Mesenteric fat pad (tissue), 1 donor: ENCODE data around the gene EXOSC10. TPM values are rescaled to one million over a fixed set of nuclear protein-coding genes. Genes with fewer than 3 reads are reported as not detected.
"Not testable (repeated sequence)": the region's sequence is repeated elsewhere in the genome, so short reads cannot be mapped to it uniquely, and the experiment has no call there.

Source experiments
- DNase-seq: peaks from one replicate; pipeline ENCODE4 v3.0.0-alpha.2; 2020; ENCODE audit warnings: low spot score
- total RNA-seq: library from RNA; stranded (reverse); fragmentation: NEBNext Ultra II Directional; extraction: Animal tissue kit (Norgen Biotek cat#: 25700); gene quantifications from one replicate; pipeline ENCODE4 v1.2.1, GENCODE V29; 2021
- donor health status: DM: yes; HTN: yes; CAD: no.

The EXOSC10 gene
- total RNA-seq, 1 donor from 2014 or later, result 46.8 TPM

GRCh38 chr1:11114966-11115365, 15.3 kb upstream of the EXOSC10 start:
- no peak for DNase-seq

GRCh38 chr1:11109047-11109760, 9.5 kb upstream of the EXOSC10 start:
- no peak for DNase-seq

GRCh38 chr1:11107599-11107998, 7.9 kb upstream of the EXOSC10 start:
- no peak for DNase-seq

GRCh38 chr1:11105586-11105985, 5.9 kb upstream of the EXOSC10 start:
- DNase-seq, result peak; percentile 82

GRCh38 chr1:11101347-11101746, 1.7 kb upstream of the EXOSC10 start:
- peak; percentile 35 for DNase-seq

- DNase-seq, result peak; percentile 33
Observed at GRCh38 chr1:11100806-11101205, 1.1 kb upstream of the EXOSC10 start.

GRCh38 chr1:11100149-11100493, 452 bp upstream of the EXOSC10 start:
- peak; percentile 33 for DNase-seq

GRCh38 chr1:11098931-11099309, 749 bp downstream of the EXOSC10 start:
- no peak for DNase-seq

- not testable (repeated sequence) for DNase-seq
Observed at GRCh38 chr1:11083784-11084183, 15.9 kb downstream of the EXOSC10 start.

- DNase-seq, result peak; percentile 71
Observed at GRCh38 chr1:11080931-11081330, 18.7 kb downstream of the EXOSC10 start.

- DNase-seq, result no peak
Observed at GRCh38 chr1:11078631-11079030, 21.0 kb downstream of the EXOSC10 start.

- DNase-seq, result peak; percentile 22
Observed at GRCh38 chr1:11073398-11073797, 26.3 kb downstream of the EXOSC10 start.

- DNase-seq, result peak; percentile 39
Observed at GRCh38 chr1:11072216-11072917, 27.3 kb downstream of the EXOSC10 start.

GRCh38 chr1:11071463-11072215, 28.0 kb downstream of the EXOSC10 start:
- DNase-seq, result peak; percentile 86

GRCh38 chr1:11070876-11071275, 28.8 kb downstream of the EXOSC10 start:
- peak; percentile 76 for DNase-seq

GRCh38 chr1:11068600-11069473, 30.8 kb downstream of the EXOSC10 start:
- DNase-seq, result peak; percentile 74

GRCh38 chr1:11067716-11068599, 31.7 kb downstream of the EXOSC10 start:
- DNase-seq, result peak; percentile 72

GRCh38 chr1:11065796-11066195, 33.9 kb downstream of the EXOSC10 start:
- no peak for DNase-seq

- DNase-seq, result peak; percentile 30
Observed at GRCh38 chr1:11064942-11065341, 34.7 kb downstream of the EXOSC10 start.

GRCh38 chr1:11063937-11064537, 35.6 kb downstream of the EXOSC10 start:
- DNase-seq, result peak; percentile 16
